ENCODE results near the gene CCDC182.

The CCDC182 gene

GRCh38 chr17:57756951-57757350 is 11.9 kb upstream of the CCDC182 start:
- no peak for DNase-seq

DNA sequence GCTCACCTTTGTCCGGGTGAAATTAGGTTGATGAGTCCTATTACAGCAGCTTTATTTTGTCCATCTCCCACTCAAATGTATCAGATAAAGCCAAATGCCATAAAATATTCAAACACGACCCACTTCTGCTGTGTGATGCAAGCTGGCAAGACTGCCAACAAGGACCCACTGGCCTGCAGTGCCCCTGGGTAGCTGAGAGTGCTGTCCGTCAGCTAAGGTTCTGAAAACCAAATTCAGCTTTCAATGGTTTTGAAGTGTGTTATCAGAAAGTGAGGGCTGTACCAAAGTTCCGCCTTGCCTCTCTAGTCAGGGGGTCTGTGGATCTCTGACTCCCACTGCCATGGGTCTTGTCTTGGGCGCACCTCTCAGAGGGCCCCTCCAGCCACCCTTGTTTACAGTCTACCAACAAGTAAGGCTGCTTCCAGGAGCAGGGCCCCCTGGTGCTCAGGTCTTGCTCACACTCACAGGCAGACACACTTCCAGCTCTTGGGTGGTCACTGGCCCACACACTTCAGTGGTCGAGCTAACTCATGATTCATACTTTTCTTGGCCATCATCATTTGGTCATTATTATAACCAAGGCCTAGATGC is 10.5 kb upstream of the CCDC182 start:
- no peak for DNase-seq

DNA sequence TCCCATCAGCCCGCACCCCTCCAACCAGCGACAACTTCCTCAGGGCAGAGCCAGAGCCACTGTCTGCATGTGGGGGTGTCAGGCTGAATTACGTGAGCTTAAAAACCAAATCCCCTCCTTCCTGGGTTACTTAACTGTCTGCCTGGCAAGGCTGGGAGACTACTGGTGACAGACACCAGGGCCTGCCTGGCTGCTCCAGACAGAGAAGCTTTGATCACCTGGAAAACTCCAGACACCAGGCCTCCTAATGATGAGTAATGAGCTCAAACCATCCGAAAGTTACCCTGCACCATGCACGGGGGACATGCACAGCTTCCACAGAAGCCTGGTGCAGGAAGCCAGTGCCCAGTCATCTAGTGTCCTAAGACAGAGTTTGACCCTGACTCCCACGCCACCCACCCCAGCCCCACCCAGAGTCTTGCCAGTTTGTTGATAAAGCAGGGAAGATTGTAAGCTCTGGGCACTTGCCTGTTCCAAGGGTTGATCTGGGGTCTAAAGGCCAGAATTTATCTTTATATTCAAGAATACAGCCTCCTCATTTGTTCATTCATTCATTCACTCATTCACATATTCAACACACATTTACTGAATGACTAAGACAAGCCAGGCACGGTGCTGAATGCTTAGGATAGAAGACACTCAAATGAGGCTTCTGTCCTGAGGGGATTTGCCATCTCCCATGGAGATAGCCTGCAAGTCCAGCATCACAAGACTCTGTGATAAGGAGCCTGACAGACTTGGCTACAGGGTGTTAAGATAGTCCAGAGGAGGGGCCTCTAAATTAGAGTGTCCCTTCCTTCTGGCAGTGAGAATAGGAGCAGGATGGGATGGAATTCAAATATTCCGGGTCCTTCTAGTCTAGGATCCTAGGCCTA is 7.2 kb upstream of the CCDC182 start:
- no peak for DNase-seq

DNA sequence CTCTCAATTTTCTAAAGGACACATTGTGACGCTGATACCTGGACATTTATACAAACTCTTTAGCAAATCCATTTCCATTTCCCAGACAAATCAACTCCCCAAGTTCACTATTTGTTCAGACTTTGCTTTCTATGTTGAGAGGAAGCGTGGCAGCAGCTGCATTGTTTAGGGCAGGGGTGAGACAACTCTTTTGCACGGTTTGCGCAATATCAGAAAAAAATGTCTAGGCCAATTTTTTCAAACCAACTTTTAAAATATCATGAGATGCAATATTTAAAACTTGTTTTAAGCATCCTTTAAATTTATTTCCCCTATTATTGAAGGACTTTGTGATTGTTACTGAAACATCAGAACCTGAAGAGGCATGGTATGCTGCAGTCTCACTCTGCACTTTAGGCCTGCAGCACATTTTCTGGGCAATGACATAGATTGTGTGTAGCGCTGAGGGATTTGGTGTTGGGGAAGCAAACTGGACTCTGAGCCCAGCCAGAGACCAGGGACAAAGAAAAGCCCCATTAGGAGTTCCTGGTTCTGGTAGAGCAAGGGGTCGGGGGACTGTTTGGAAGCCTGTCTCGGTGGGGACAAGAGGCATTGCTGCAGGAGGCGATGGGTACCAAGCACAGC is 6.4 kb upstream of the CCDC182 start:
- no peak for DNase-seq

DNA sequence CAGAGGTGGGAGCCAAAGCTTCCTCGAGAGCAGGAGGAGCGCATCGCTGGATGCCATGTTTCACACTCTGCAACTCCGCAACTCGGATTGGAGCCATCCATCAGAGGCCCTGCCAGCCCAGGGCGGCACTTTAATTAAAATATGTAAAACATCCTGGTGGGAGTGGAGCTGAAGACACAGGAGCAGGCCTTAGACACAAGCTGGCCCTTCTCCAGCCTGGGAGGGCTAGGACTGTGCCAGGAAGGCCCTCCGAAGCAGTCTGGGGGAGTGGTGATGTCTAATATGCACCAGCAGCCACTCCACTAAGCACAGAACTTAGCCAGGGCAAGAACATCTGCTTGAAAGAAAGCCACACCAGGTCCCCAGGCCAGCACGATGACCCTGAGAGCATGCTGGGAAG is 5.8 kb upstream of the CCDC182 start:
- DNase-seq = no peak

DNA sequence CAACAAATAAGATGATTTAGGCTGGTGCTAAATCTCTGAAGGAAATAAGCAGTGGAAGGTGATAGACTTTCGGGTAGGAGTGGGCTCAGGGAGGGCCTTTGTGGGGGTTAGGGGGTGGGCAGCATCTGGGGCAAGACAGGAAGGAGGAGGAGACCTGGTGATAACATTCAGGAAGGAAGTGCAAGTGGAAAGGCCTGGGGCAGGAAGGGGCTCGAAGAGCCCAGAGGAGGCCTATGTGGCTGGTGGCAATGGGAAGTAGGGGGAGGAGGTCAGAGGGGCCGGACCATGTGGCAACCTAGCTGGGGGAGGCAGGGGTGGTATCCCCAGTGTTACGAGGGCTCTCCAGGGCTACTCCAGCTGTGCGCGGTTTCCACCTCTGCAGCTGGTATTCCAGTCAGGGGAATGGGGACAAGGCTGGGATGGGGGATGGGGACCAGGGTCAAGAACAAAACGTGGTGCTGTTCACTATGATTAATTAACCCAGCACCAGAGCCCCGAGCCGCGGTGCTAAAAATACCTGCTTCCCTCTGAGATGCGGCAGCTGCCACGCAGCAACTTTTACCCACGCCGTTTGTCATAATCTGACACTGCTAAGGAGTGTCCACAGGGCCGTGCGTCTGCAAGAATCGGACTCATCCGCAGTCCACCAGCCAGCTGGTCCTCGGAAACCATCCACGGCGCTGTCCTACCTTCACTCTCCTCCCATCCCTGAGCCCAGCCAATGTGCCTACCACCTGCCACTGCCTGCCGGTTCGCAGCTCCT is 5.2 kb upstream of the CCDC182 start:
- DNase-seq = no peak

GRCh38 chr17:57749701-57750100 is 4.6 kb upstream of the CCDC182 start:
- peak; percentile 10 for DNase-seq

DNA sequence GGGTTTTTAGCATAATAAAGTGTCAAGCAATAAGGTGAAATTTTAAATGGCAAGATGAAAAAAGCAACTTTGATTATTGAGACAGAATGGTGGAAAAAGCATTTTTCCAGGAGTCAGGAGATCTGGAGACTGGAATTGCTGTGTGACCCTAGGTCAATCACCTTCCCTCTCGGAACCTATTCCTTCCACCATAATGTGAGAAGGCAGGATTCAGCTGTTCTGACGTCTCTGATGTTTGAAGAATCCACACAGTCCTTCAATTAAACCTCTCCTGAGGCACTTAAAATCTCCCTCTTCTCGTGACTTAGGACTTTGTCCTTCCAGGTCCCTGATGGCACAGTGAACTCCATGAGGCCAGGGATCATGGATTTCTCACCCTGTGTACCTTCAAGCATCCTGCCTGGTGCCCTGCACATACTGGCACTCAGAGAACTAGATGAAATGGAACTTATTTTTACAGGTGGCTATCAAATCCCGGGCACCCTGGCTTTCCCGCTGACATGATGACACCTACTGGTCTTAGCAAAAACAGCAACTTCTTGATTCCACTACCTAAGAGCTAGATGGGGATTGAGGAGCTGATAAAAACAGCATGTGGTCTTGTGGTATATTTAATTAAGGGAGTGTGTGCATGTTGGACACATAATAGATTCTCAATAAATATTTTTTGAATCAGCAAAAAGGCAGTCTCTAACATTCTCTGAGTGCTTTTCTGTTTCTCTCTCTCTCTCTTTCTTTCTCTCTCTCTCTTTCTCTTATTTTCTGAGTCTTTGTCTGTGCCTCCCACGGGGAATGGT is 2.3 kb upstream of the CCDC182 start:
- DNase-seq = peak; percentile 40

DNA sequence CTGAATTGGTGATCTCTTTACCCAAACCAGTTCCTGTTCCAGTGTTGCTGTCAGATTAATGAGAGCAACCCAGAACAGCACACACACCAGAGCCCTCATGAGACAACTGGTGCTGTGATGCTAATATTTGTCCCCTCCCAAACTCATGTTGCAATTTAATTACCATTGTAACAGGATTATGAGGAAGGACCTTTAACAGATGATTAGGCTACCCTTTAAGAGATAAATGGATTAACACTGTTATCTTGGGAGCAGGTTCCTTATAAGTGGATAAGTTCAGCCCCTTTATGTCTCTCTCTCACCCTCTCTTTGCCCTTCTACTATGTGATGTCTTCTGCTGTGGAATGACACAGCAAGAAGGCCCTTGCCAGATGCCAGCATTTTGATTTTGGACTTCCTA is 1.1 kb upstream of the CCDC182 start:
- DNase-seq = no peak

- DNase-seq = no peak
Measured at GRCh38 chr17:57744195-57745170, 616 bp downstream of the CCDC182 start.

DNA sequence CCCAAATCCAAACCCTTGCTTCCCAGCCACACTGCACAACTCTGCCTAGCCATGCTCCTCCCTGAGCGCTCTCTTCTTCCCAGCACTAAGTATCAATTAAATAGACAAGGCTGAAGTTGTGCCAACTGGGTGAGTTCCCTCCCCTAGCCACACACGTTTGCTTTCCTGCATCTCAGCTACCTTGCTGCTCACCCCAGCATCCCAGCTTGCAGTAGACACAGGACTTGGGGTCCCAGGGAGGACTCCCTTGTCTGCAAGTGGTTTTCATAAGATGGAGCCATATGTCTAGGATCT is 4.9 kb downstream of the CCDC182 start:
- DNase-seq = no peak

- DNase-seq = peak; percentile 26
Measured at GRCh38 chr17:57739402-57740234, 5.5 kb downstream of the CCDC182 start.

DNA sequence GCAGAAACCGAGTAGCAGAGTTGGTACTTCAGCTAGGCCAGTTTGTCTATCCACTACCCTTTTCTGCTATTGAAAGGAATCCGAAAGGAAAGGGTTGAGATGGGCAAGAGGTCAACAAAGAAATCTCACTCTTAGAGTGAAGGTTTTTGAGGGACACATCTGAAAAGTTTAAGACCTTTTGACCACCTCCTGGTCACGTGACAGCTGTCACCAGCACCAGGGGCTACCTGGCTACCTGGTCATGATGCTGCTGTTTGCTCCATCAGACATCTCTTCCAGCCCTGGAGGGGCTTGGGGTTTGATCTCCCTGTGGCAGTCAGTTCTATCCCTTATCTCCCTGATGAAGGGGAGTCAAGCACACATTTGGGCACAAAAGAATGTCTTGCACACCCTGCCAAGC is 7.6 kb downstream of the CCDC182 start:
- no peak for DNase-seq

DNA sequence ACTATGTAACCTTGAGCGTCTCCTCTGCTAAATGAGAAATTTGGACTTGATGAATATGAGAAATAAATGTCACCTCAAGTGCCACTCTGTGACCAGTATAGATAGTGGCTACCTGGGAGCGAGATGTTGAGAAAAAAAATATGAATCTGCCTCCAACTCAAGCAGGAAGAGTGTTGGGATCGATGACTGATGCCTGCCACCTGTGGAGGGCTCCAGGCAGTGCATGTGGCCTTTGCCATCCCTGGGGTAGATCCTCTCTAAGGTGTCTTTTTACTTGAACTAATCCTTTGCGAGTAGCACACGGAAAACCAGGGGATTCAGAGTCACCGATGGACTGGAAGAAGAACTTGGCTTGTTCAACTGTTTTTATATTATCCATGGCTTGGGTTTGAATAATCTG is 9.4 kb downstream of the CCDC182 start:
- peak; percentile 14 for DNase-seq

DNA sequence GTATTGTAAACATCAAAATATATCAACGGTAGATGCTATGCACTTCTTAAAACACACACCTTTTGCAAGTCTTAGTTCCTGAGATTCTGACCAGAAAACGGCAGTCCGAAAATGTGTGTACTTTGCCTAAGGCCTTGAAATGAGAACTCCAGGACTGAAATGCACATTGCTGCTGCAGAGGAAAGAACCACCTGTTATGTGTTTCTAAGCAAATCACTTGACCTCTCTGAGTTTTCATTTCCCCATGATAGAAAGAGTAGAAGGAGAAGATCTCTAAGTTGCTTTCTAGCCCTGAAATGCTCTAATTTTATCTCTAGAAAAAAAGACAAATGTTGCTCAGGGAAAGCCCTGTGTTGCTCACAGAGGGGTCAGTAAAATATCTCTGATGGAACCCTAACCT is 9.9 kb downstream of the CCDC182 start:
- DNase-seq = no peak

GRCh38 chr17:57733085-57733484 is 12.0 kb downstream of the CCDC182 start:
- DNase-seq = no peak

- DNase-seq = peak; percentile 86
Measured at GRCh38 chr17:57732062-57732461, 13.0 kb downstream of the CCDC182 start.

DNA sequence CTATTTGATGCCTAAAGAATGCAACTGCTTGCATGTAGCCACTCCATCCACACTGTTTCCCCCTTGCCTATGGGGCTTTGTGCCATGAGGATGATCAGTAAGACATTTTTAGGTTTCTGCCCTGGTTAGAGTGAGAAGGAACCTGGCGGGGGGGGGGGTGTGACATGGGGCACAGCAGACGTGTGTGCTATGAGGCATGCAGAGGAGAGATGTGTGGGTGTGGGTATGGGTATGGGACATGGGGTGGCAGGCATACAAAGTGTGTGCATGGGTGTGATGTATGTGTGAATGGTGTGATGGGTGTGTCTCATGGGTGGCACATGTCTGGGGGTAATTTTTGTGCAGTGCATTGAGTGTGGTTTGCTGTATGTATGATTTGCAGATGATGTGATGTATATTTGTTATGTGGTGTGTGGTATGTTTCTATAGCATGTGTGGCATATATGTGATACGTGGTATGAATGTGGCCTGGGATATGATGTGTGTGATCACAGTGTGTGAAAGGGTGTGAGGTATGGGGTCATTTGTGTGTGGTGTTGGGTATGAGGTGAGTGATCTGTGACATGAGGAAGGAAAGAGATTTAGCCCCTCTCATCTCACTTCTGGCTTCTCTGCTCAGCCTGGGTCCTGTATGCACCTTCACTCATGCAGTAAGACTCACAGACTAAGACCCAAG is 14.9 kb downstream of the CCDC182 start:
- DNase-seq = no peak

DNA sequence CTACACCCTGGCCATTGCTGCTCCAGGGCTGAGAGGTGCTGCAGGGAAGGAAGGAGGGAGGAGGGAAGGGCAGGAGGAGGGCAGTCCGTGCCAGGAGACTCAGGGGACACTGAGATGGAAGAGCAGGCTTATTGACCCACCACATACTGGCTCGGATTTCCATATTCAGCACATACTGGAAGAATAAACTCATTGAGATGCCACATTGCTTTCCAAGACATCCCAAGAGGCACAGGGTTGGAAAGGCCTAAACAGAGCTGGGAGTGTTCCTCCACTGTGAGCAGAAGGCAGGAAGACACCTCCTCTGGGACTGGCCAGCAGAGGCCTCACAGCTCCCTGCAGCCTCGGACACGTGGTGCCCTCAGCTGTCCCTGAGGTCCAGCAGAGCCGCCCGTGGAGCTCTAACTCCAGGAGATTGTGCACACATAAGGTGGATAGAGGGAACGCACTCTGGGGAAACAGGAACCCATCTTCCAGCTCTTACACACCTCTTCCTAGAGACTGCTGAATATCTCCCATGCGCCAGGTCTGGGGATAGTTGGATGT is 17.4 kb downstream of the CCDC182 start:
- DNase-seq = no peak

GRCh38 chr17:57726838-57727237 is 18.3 kb downstream of the CCDC182 start:
- DNase-seq = no peak

Data from DMS79 treated with DMSO at 0.1 percent for 48 hours (cell line).